Measurements from ENCODE around the gene AKT2.

DNA sequence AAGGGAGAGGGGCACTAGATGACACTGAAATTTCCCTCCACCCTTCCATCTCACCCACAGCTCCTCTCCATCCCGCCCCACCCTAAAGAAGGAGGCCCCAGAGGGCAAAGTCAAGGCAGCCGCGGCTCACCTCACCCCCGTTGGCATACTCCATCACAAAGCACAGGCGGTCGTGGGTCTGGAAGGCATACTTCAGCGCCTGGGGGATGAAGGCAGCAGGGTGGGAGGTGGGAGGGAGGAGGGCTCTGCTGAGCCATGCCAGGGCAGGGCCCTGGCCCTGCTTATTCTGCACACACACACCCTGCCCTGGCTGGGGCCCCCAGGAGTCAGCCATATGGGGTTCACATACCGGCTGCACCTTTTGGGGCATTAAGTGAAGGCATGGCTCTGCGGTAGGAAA, 46.4 kb downstream of the AKT2 start:
- no peak for TF ChIP-seq MYC (IDR thresholded peaks at IDR 0.05; ENCODE audit: low read depth, low read length)
- TF ChIP-seq, protein P1, sequence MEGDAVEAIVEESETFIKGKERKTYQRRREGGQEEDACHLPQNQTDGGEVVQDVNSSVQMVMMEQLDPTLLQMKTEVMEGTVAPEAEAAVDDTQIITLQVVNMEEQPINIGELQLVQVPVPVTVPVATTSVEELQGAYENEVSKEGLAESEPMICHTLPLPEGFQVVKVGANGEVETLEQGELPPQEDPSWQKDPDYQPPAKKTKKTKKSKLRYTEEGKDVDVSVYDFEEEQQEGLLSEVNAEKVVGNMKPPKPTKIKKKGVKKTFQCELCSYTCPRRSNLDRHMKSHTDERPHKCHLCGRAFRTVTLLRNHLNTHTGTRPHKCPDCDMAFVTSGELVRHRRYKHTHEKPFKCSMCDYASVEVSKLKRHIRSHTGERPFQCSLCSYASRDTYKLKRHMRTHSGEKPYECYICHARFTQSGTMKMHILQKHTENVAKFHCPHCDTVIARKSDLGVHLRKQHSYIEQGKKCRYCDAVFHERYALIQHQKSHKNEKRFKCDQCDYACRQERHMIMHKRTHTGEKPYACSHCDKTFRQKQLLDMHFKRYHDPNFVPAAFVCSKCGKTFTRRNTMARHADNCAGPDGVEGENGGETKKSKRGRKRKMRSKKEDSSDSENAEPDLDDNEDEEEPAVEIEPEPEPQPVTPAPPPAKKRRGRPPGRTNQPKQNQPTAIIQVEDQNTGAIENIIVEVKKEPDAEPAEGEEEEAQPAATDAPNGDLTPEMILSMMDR (IDR thresholded peaks at IDR 0.05; ENCODE audit: low read depth, low read length) = no peak
- TF ChIP-seq POLR2A (IDR thresholded peaks at IDR 0.05; ENCODE audit: extremely low read depth, insufficient read length) = no peak

All from NB4 (cell line).